Liver (tissue), 1 donor: ENCODE results near the gene KDM4D.

Source experiments
- FOXA2 ChIP-seq: IDR thresholded peaks from 2 replicates; pipeline ENCODE4 v1.6.1; 2016; ENCODE audit warnings: antibody characterized with exemption
- MAX ChIP-seq: IDR thresholded peaks from 2 replicates; pipeline ENCODE4 v1.6.1; 2016; ENCODE audit warnings: antibody characterized with exemption

GRCh38 chr11:94938095-94939055 is 35.1 kb upstream of the KDM4D start:
- TF ChIP-seq MAX: no peak
- no peak for TF ChIP-seq FOXA2
